H1 (cell line): Measurements from ENCODE around the gene RPL14. TPM values are rescaled to one million over a fixed set of nuclear protein-coding genes. Genes with fewer than 3 reads are reported as not detected.

Source experiments
- CTCF ChIA-PET: fragments of 300-600 bp; sonication (Branson Sonifier 250); formaldehyde crosslinking; loops from one replicate; lab custom pipeline; 2021; ENCODE audit not compliant: partially characterized antibody; lab: Charles Lee
- POLR2A ChIA-PET: fragments of 300-600 bp; sonication (Branson Sonifier 250); formaldehyde crosslinking; loops from one replicate; lab custom pipeline; 2021; ENCODE audit warnings: inconsistent platforms; ENCODE audit not compliant: partially characterized antibody; lab: Charles Lee
- DNase-seq, 2 experiments: peaks; one replicate each; pipeline versions ENCODE4 v3.0.0 to v3.0.0-alpha.2; 2010 to 2022; ENCODE audit warnings: low spot score in 2 of 2, low read depth in 1 of 2, mixed read lengths in 1 of 2
- FAIRE-seq: peaks from 2 replicates; lab custom pipeline; 2011; peaks lifted over from hg19 to GRCh38; lab: Jason Lieb, UNC
- H2AFZ ChIP-seq: 2 replicates; pipeline ENCODE4 v1.8.1; 2012; ENCODE audit warnings: low read length, inconsistent platforms
- H2AK5ac ChIP-seq: 2 replicates; pipeline ENCODE4 v1.6.1; 2013; ENCODE audit warnings: low read depth, low read length
- H2BK120ac ChIP-seq: replicated peaks from 2 replicates; pipeline ENCODE3; 2013; ENCODE audit warnings: low read depth, low read length, inconsistent platforms
- H2BK12ac ChIP-seq: 2 replicates; pipeline ENCODE4 v1.6.1; 2013; ENCODE audit warnings: low read depth, low read length
- H2BK15ac ChIP-seq: 2 replicates; pipeline ENCODE4 v1.6.1; 2013; ENCODE audit warnings: low read length
- H2BK20ac ChIP-seq: 2 replicates; pipeline ENCODE4 v1.6.1; 2013; ENCODE audit warnings: low read length
- H2BK5ac ChIP-seq: 2 replicates; pipeline ENCODE4 v1.6.1; 2013; ENCODE audit warnings: low read depth, low read length
- H3K14ac ChIP-seq: 2 replicates; pipeline ENCODE4 v1.6.1; 2013; ENCODE audit warnings: inconsistent platforms; ENCODE audit not compliant: insufficient read length
- H3K18ac ChIP-seq: 2 replicates; pipeline ENCODE4 v1.6.1; 2013; ENCODE audit warnings: low read length; ENCODE audit errors: extremely low read depth
- H3K23ac ChIP-seq: 2 replicates; pipeline ENCODE4 v1.6.1; 2013; ENCODE audit warnings: inconsistent platforms; ENCODE audit not compliant: insufficient read length
- H3K23me2 ChIP-seq: 2 replicates; pipeline ENCODE4 v1.6.1; 2013; ENCODE audit warnings: low read depth, low read length
- H3K27ac ChIP-seq: 2 replicates; pipeline ENCODE4 v1.6.1; 2011; ENCODE audit warnings: low read depth, low read length, inconsistent platforms
- H3K27me3 ChIP-seq, 4 experiments: replicated peaks in 1 of 4; 1 replicate in 1 of 4; 2 replicates in 3 of 4; pipeline versions ENCODE4 v1.6.1 to v1.8.1; 2011 to 2013; ENCODE audit warnings: low read length in 3 of 4, mild to moderate bottlenecking in 3 of 4, inconsistent platforms in 2 of 4, mixed read lengths in 2 of 4, moderate library complexity in 1 of 4; ENCODE audit not compliant: control insufficient read depth in 3 of 4, insufficient read depth in 3 of 4; ENCODE audit errors: extremely low read depth in 1 of 4
- H3K36me3 ChIP-seq, 4 experiments: 2 replicates each; pipeline versions ENCODE4 v1.6.1 to v1.8.1; 2011 to 2013; ENCODE audit warnings: mild to moderate bottlenecking in 4 of 4, low read length in 3 of 4, moderate library complexity in 2 of 4, control low read depth in 1 of 4, inconsistent platforms in 1 of 4; ENCODE audit not compliant: insufficient read depth in 4 of 4, control insufficient read depth in 2 of 4
- H3K4ac ChIP-seq: replicated peaks from 2 replicates; pipeline ENCODE3; 2013; ENCODE audit warnings: low read length, low read depth, mixed read lengths, inconsistent platforms; ENCODE audit not compliant: insufficient read length
- H3K4me1 ChIP-seq, 4 experiments: replicated peaks in 1 of 4; 1 replicate in 1 of 4; 2 replicates in 3 of 4; pipeline versions ENCODE4 v1.6.1 to v1.8.1; 2011 to 2013; ENCODE audit warnings: low read length in 3 of 4, inconsistent platforms in 2 of 4, mixed read lengths in 1 of 4; ENCODE audit not compliant: insufficient read depth in 4 of 4, control insufficient read depth in 3 of 4
- H3K4me2 ChIP-seq, 2 experiments: 2 replicates each; pipeline versions ENCODE4 v1.6.1 to v1.8.1; 2011 to 2013; ENCODE audit warnings: low read depth in 2 of 2, low read length in 2 of 2, control low read depth in 1 of 2, inconsistent platforms in 1 of 2, mild to moderate bottlenecking in 1 of 2; ENCODE audit not compliant: insufficient read depth in 1 of 2
- H3K4me3 ChIP-seq, 4 experiments: fragments of 200-600, 300-600 bp in 1 of 4; sonication (generic), shearing (Covaris generic), sonication (Bioruptor Twin) in 1 of 4; 2 replicates each; pipeline versions ENCODE4 v1.5.1 to v1.8.1; 2011 to 2016; ENCODE audit warnings: low read length in 4 of 4, low read depth in 3 of 4, control low read depth in 2 of 4, inconsistent platforms in 2 of 4, mild to moderate bottlenecking in 2 of 4, mixed read lengths in 1 of 4, moderate library complexity in 1 of 4; ENCODE audit not compliant: insufficient read depth in 2 of 4; ENCODE audit errors: extremely low read depth in 1 of 4
- H3K56ac ChIP-seq: replicated peaks from 2 replicates; pipeline ENCODE3; 2013; ENCODE audit warnings: low read depth, mild to moderate bottlenecking, mixed read lengths, low read length, inconsistent platforms; ENCODE audit not compliant: insufficient read length
- H3K79me1 ChIP-seq: 2 replicates; pipeline ENCODE4 v1.6.1; 2013; ENCODE audit warnings: low read depth, low read length, control low read depth
- H3K79me2 ChIP-seq, 2 experiments: 2 replicates each; pipeline versions ENCODE4 v1.6.1 to v1.8.1; 2012 to 2013; ENCODE audit warnings: low read length in 2 of 2, mild to moderate bottlenecking in 2 of 2, inconsistent platforms in 1 of 2; ENCODE audit not compliant: insufficient read depth in 2 of 2, control insufficient read depth in 1 of 2
- H3K9ac ChIP-seq, 4 experiments: replicated peaks in 1 of 4; 1 replicate in 1 of 4; 2 replicates in 3 of 4; pipeline versions ENCODE4 v1.6.1 to v1.8.1; 2011 to 2013; ENCODE audit warnings: low read depth in 3 of 4, low read length in 3 of 4, control low read depth in 2 of 4, mild to moderate bottlenecking in 2 of 4, moderate library complexity in 2 of 4, inconsistent platforms in 1 of 4; ENCODE audit errors: extremely low read depth in 1 of 4
- H3K9me3 ChIP-seq, 2 experiments: 2 replicates each; pipeline versions ENCODE4 v1.6.1 to v1.8.1; 2012 to 2013; ENCODE audit warnings: mild to moderate bottlenecking in 2 of 2, moderate library complexity in 2 of 2, control low read depth in 1 of 2, inconsistent platforms in 1 of 2, low read depth in 1 of 2, low read length in 1 of 2, mixed read lengths in 1 of 2; ENCODE audit not compliant: insufficient read depth in 2 of 2
- H4K20me1 ChIP-seq, 2 experiments: replicated peaks in 1 of 2; 2 replicates each; pipeline versions ENCODE3 to v1.8.1; 2011 to 2013; ENCODE audit warnings: inconsistent platforms in 2 of 2, low read length in 2 of 2, mild to moderate bottlenecking in 1 of 2; ENCODE audit not compliant: insufficient read depth in 2 of 2, control insufficient read depth in 1 of 2
- H4K5ac ChIP-seq: 2 replicates; pipeline ENCODE4 v1.6.1; 2013; ENCODE audit warnings: low read length, low read depth, mixed read lengths, inconsistent platforms; ENCODE audit not compliant: insufficient read length
- H4K8ac ChIP-seq: 2 replicates; pipeline ENCODE4 v1.8.0; 2013; ENCODE audit warnings: mild to moderate bottlenecking, moderate library complexity, low read length, inconsistent platforms; ENCODE audit not compliant: insufficient read depth; ENCODE audit errors: extremely low read depth
- H4K91ac ChIP-seq: replicated peaks from 2 replicates; pipeline ENCODE3; 2013; ENCODE audit warnings: low read length, mixed read lengths, inconsistent platforms; ENCODE audit not compliant: insufficient read length
- CBX5 ChIP-seq: fragments of 300-800, 300-1000 bp; sonication (generic); IDR thresholded peaks from 2 replicates; pipeline ENCODE4 v1.7.1; 2016; ENCODE audit warnings: antibody characterized with exemption, low read length, low read depth
- CTBP2 ChIP-seq: IDR thresholded peaks from 2 replicates; pipeline ENCODE4 v1.7.0; 2011; ENCODE audit warnings: borderline replicate concordance, mild to moderate bottlenecking, moderate library complexity, mixed read lengths, low read length; ENCODE audit not compliant: insufficient read depth, insufficient read length
- HDAC6 ChIP-seq: IDR thresholded peaks from one replicate; pipeline ENCODE4 v1.7.1; 2012; ENCODE audit warnings: low read depth, mild to moderate bottlenecking, inconsistent platforms, low read length, moderate library complexity
- KDM1A ChIP-seq: fragments of 200-600, 300-600 bp; sonication (generic); IDR thresholded peaks from 2 replicates; pipeline ENCODE4 v1.7.1; 2016; ENCODE audit warnings: mild to moderate bottlenecking, low read length, borderline replicate concordance
- POLR2A ChIP-seq, 2 experiments: IDR thresholded peaks; 1 replicate in 1 of 2; 2 replicates in 1 of 2; pipeline ENCODE4 v1.6.1; 2011; ENCODE audit warnings: low read depth in 2 of 2, low read length in 2 of 2, mild to moderate bottlenecking in 2 of 2; ENCODE audit errors: control extremely low read depth in 1 of 2
- SIX5 ChIP-seq: IDR thresholded peaks from 2 replicates; pipeline ENCODE4 v1.6.1; 2011; ENCODE audit warnings: mild to moderate bottlenecking, low read depth, low read length
- WGBS, 2 experiments: shearing (Covaris generic) in 1 of 2; methylation state at CpG; one replicate each; pipeline versions ENCODE4 v1.1.6 to v1.1.7; 2013 to 2015; ENCODE audit warnings: low lambda C conversion rate in 2 of 2, mixed read lengths in 2 of 2, inconsistent platforms in 1 of 2, low coverage in 1 of 2, missing lambda C conversion rate in 1 of 2; ENCODE audit not compliant: insufficient replicate concordance in 2 of 2, insufficient coverage in 1 of 2, insufficient read length in 1 of 2; ENCODE audit errors: extremely low coverage in 1 of 2, missing lambda C conversion rate in 1 of 2; 5-methylcytosine and 5-hydroxymethylcytosine counted together
- polyA plus RNA-seq, 7 experiments: library from polyadenylated mRNA; depleted of rRNA in 3 of 7; stranded (reverse) in 5 of 7; unstranded in 2 of 7; fragments of >200 nt in 5 of 7; fragments of 200-250 nt in 2 of 7; gene quantifications; 1 replicate in 5 of 7; 2 replicates in 1 of 7; 4 replicates in 1 of 7; pipeline versions ENCODE4 v1.2.1 to v1.2.3, GENCODE V29; 2011 to 2013; ENCODE audit warnings: missing spikeins in 2 of 7, mixed read lengths in 2 of 7
- total RNA-seq: library from RNA; stranded (reverse); fragmentation: NEBNext Ultra II Directional; extraction: Animal tissue kit (Norgen Biotek cat#: 25700); gene quantifications from 2 replicates; pipeline ENCODE4 v1.2.1, GENCODE V29; 2021

Gene RPL14
- total and polyA plus RNA-seq, 2 of the 8 experiments (the other 6 are each of a cell fraction or from before 2014, with no cell fraction given) = 1,192 to 2,341 TPM

DNA sequence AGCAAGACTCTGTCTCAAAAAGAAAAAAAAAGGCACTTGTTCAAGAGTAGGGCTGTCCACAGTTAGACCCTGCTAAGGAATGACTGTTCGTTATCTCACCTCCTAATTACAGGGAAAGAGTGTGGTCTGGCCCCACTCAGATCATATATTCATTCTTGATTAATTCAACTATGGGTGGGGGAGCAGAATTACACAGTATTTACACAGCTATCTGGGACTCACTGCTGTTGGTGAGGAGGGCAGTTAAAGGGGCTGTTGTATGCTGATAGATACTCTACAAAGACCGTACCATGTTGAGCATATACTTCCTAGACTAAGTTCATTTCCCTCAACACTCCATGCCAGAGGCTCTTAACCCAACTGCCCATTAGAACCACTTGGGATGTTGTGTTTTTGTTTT is 44.9 kb downstream of the RPL14 start:
- no peaks in the 10 kb centered on the region for H3K27me3 ChIP-seq
- FAIRE-seq (no peak), DNase-seq (no peak)
- TF ChIP-seq POLR2A (IDR thresholded peaks at IDR 0.05; ENCODE audit: control extremely low read depth in 1 of 2, low read depth in 2 of 2, low read length in 2 of 2) (no peak), CBX5 (no peak), SIX5 (no peak), HDAC6 (no peak), KDM1A (no peak), CTBP2 (no peak)
- TF ChIP-seq, all 59 proteins: peak for 0
- H3K79me1 ChIP-seq = no peaks in the 10 kb centered on the region
- no peak overlapping the region for H3K56ac ChIP-seq
- H3K9me3 ChIP-seq = no peaks in the 10 kb centered on the region
- no peak overlapping the region for H2BK12ac ChIP-seq
- 0 out of 2 replicates have a peak, but pooled peaks cover 3% of the 10 kb centered on the region for H3K23me2 ChIP-seq
- H3K36me3 ChIP-seq = no peaks in the 10 kb centered on the region
- whole genome bisulfite sequencing, 2 experiments = 79% methylated on average over 2 of the region's 2 CpGs; no CpG with 5 or more reads in 1 of the 2 experiments
- H4K91ac ChIP-seq = no peak overlapping the region
- no peak overlapping the region for H3K4ac ChIP-seq
- H3K4me2 ChIP-seq = no peak overlapping the region
- H3K27ac ChIP-seq = no peak overlapping the region
- H3K23ac ChIP-seq = no peak overlapping the region
- H3K14ac ChIP-seq = no peak overlapping the region
- H2BK15ac ChIP-seq = no peak overlapping the region
- H2AFZ ChIP-seq = no peak overlapping the region
- no peak overlapping the region for H4K5ac ChIP-seq
- H2BK5ac ChIP-seq = no peak overlapping the region
- H3K4me3 ChIP-seq = no peak overlapping the region
- H2BK20ac ChIP-seq = no peak overlapping the region
- no peaks in the 10 kb centered on the region; a peak in 2 of 7 replicates for H3K4me1 ChIP-seq
- no peak overlapping the region for H4K8ac ChIP-seq
- no peak overlapping the region for H2BK120ac ChIP-seq
- POLR2A ChIA-PET = interaction anchor here (0.8 to 2.8 kb wide), 3 partner anchors 8 to 39 kb away, joined by 3 to 8 read pairs (median 3); partner anchors contain the start of gene ZNF621
- H3K79me2 ChIP-seq = peaks cover 0 to 8% of the 10 kb centered on the region in 2 experiments; a peak in 2 of 4 replicates
- no peaks in the 10 kb centered on the region for H4K20me1 ChIP-seq
- no peak overlapping the region for H3K18ac ChIP-seq
- no peak overlapping the region for H2AK5ac ChIP-seq
- CTCF ChIA-PET = no interaction called here
- H3K9ac ChIP-seq = no peak overlapping the region
